HK-2 (cell line): ENCODE measurements around the gene MAGEA2.
"Not testable (repeated sequence)": the region's sequence is repeated elsewhere in the genome, so short reads cannot be mapped to it uniquely, and the experiment has no call there.

Source experiments
- DNase-seq: peaks from one replicate; pipeline ENCODE4 v3.0.0-alpha.2; 2018; ENCODE audit not compliant: unreplicated experiment

MAGEA2 gene

GRCh38 chrX:152706500-152706899, 47.1 kb downstream of the MAGEA2 start:
- not testable (repeated sequence) for DNase-seq

GRCh38 chrX:152700390-152700789, 53.3 kb downstream of the MAGEA2 start:
- DNase-seq = not testable (repeated sequence)
